DND-41 (cell line): ENCODE measurements around the gene TBC1D2B.

Source experiments
- CTCF ChIP-seq: IDR thresholded peaks from 2 replicates; pipeline ENCODE4 v1.5.1; 2012; ENCODE audit warnings: borderline replicate concordance, low read length, moderate library complexity, mild to moderate bottlenecking; ENCODE audit not compliant: poor library complexity, severe bottlenecking; ENCODE audit errors: extremely low read depth
- EZH2 ChIP-seq: IDR thresholded peaks from 3 replicates; pipeline ENCODE4 v1.6.1; 2012; ENCODE audit warnings: borderline replicate concordance, low read depth, mild to moderate bottlenecking, moderate library complexity, low read length, inconsistent platforms; ENCODE audit not compliant: severe bottlenecking

- TF ChIP-seq CTCF, result no peak
- no peak for TF ChIP-seq EZH2
Observed at GRCh38 chr15:78104566-78105475, 27.3 kb upstream of the TBC1D2B start.
